Measurements from ENCODE around the gene LRBA. TPM values are rescaled to one million over a fixed set of nuclear protein-coding genes. Genes with fewer than 3 reads are reported as not detected.

The LRBA gene
- total and polyA plus RNA-seq, 3 donors from 2014 or later: 24.6 to 61.1 (median 60.8) TPM

DNA sequence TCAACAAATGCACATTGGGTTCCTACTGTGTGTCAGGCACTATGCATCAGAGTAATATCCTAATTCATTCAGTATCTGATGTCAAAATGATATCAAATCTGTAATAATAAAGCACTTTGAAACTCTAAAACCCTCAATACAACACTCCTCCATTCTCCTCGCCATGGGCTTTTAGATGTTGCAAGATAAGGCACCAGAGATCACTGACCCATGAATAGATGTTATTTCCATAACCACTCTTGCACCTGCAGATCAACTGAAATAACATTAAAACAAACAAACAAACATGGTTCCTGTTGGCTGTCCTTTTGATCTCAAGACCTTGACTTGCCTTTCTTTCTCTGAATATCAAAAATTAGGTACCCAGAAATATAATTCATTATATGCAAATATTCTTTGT, 333.0 kb downstream of the LRBA start:
- Histone ChIP-seq H3K9me3 (no peaks in the 10 kb centered on the region), H3K27ac (no peak overlapping the region), H3K4me1 (no peaks in the 10 kb centered on the region), H3K27me3 (no peaks in the 10 kb centered on the region), H3K4me3 (no peak overlapping the region), H3K36me3 (ENCODE audit: low read depth, missing control alignments) (no peaks in the 10 kb centered on the region)
- DNase-seq: no peak
- TF ChIP-seq CTCF (IDR thresholded peaks at IDR 0.05) (no peak), POLR2A (IDR thresholded peaks at IDR 0.05) (no peak)
- intact Hi-C loops (cut with DNase I; ENCODE audit: low total_unique reads): no loop called here
- 92 to 93% methylated on average over 1 of the region's 1 CpG for WGBS, 2 donors

DNA sequence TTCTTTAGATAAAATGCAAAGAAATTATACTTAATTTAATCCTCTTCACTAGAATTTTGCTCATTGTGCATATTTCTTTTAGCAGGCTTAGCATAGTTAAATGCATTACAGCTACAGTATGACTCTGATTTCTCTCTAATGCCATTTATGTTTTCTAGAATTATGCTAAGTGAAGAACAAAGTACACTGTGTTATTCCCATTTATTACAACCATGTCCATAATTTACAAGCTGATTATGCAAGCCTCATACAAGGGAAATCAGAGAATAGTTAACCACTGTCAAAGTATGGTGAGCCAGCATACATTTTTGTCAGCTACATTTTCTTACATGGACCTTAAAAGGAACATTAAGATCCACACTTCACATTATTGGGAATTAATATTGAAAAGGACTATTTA, 334.0 kb downstream of the LRBA start:
- no peaks in the 10 kb centered on the region for H3K4me1 ChIP-seq
- no peaks in the 10 kb centered on the region for H3K27me3 ChIP-seq
- TF ChIP-seq CTCF (IDR thresholded peaks at IDR 0.05): no peak
- TF ChIP-seq POLR2A (IDR thresholded peaks at IDR 0.05): no peak
- no peaks in the 10 kb centered on the region for H3K9me3 ChIP-seq
- no peak overlapping the region for H3K27ac ChIP-seq
- H3K4me3 ChIP-seq: no peak overlapping the region
- no peaks in the 10 kb centered on the region for H3K36me3 ChIP-seq (ENCODE audit: low read depth, missing control alignments)
- intact Hi-C loops (cut with DNase I; ENCODE audit: low total_unique reads): no loop called here
- no peak for DNase-seq

DNA sequence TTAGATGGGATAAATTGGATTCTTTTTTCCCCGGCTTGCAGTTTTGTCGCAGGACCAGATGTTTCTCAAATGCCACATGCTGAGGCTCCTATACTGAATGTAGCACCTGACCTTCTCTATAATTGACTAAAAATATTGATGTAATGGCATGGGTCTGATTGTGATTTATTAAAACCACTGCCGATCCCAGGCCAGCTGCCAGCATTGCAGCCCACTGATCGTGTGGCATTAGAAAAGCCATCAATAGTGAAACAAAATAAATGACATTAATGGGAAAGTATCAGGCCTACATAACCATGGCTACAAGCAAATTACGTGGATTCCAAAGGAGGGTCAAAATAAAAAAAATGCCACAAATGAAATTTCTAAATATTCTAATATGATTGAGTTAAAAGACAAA, 334.4 kb downstream of the LRBA start:
- no peak overlapping the region for H3K4me3 ChIP-seq
- TF ChIP-seq CTCF (IDR thresholded peaks at IDR 0.05) (no peak), POLR2A (IDR thresholded peaks at IDR 0.05) (no peak)
- DNase-seq: no peak
- 72 to 74% methylated on average over 5 of the region's 5 CpGs for WGBS, 2 donors
- H3K36me3 ChIP-seq (ENCODE audit: low read depth, missing control alignments): no peaks in the 10 kb centered on the region
- intact Hi-C loops (cut with DNase I; ENCODE audit: low total_unique reads): no loop called here
- no peaks in the 10 kb centered on the region for H3K27me3 ChIP-seq
- H3K9me3 ChIP-seq: no peaks in the 10 kb centered on the region
- H3K4me1 ChIP-seq: no peaks in the 10 kb centered on the region
- no peak overlapping the region for H3K27ac ChIP-seq

- Histone ChIP-seq H3K27me3 (no peaks in the 10 kb centered on the region), H3K36me3 (ENCODE audit: low read depth, missing control alignments) (no peaks in the 10 kb centered on the region), H3K27ac (no peak overlapping the region), H3K9me3 (no peaks in the 10 kb centered on the region), H3K4me3 (no peak overlapping the region), H3K4me1 (no peaks in the 10 kb centered on the region)
- intact Hi-C loops (cut with DNase I; ENCODE audit: low total_unique reads): no loop called here
- TF ChIP-seq POLR2A (IDR thresholded peaks at IDR 0.05): no peak
- TF ChIP-seq CTCF (IDR thresholded peaks at IDR 0.05): no peak
- no peak for DNase-seq
- 76 to 81% methylated on average over 3 of the region's 3 CpGs for WGBS, 2 donors
These were observed 335.2 kb downstream of the LRBA start for GRCh38 chr4:150679765-150680343.

DNA sequence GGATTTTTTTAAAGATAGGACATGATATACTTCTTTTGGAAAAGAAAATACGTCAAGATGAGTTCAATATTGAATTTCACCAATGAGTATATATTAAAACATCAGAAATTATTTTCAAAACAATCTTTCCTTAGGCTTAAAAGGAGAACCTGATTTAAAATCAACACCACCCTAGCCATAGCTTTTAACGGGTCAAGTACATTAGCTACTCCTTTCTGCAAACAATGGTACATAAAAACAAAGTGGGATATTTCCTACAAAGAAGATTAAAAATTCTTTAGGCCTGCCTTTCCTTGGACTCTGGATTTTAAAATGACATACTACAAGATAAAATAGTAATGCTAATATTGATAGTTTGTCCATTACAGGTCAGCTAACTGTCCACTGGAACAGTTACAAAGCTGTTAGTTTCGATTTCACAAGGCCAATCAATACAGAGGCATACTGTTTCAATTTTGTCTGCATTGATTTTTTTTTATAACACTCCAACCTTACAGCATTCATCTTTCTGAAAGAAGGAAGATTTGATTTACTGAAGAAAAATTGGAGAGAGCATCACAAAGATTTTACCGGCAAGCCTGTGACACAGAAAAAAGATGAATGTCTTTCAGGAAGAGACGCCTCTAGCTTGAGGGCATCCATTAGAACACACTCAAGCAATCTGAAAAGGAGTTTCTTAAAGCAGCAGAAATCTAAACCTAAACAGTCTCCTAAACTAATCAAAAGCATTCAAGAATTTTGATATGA, 335.9 kb downstream of the LRBA start:
- no peak overlapping the region for H3K27ac ChIP-seq
- no peaks in the 10 kb centered on the region for H3K36me3 ChIP-seq (ENCODE audit: low read depth, missing control alignments)
- H3K27me3 ChIP-seq: no peaks in the 10 kb centered on the region
- intact Hi-C loops (cut with DNase I; ENCODE audit: low total_unique reads): no loop called here
- H3K9me3 ChIP-seq: no peaks in the 10 kb centered on the region
- no peak for DNase-seq
- TF ChIP-seq CTCF (IDR thresholded peaks at IDR 0.05): no peak
- no peak for TF ChIP-seq POLR2A (IDR thresholded peaks at IDR 0.05)
- no peak overlapping the region for H3K4me3 ChIP-seq
- 64 to 77% methylated on average over 5 of the region's 5 CpGs for WGBS, 2 donors
- H3K4me1 ChIP-seq: no peaks in the 10 kb centered on the region

All from testis (tissue), 3 donors.